Neural cell (in vitro differentiated cells): ENCODE data around the gene FAM184A. TPM values are rescaled to one million over a fixed set of nuclear protein-coding genes. Genes with fewer than 3 reads are reported as not detected.

Experiments used
- H2AFZ ChIP-seq: fragments of 200-600, 300-800 bp; sonication (generic), shearing (Covaris generic); 2 replicates; pipeline ENCODE4 v1.6.0; 2014; ENCODE audit warnings: low read depth, mild to moderate bottlenecking, antibody characterized with exemption, low read length, moderate library complexity
- H3F3A ChIP-seq: fragments of 200-600 bp; shearing (Covaris generic); 2 replicates; pipeline ENCODE4 v1.6.1; 2016; ENCODE audit warnings: mild to moderate bottlenecking, moderate library complexity, mixed read lengths, antibody characterized with exemption, low read length; ENCODE audit not compliant: insufficient read depth, poor library complexity, severe bottlenecking
- H3K27ac ChIP-seq: fragments of 200-600, 300-800 bp; sonication (generic), shearing (Covaris generic); 2 replicates; pipeline ENCODE4 v1.5.1; 2014; ENCODE audit warnings: mild to moderate bottlenecking, low read length, moderate library complexity
- H3K27me3 ChIP-seq: fragments of 300-800, 200-600 bp; sonication (generic), shearing (Covaris generic); 2 replicates; pipeline ENCODE4 v1.6.0; 2014; ENCODE audit warnings: mild to moderate bottlenecking, low read depth, low read length, moderate library complexity; ENCODE audit not compliant: insufficient read depth
- H3K36me3 ChIP-seq: fragments of 300-800, 200-600 bp; sonication (generic), shearing (Covaris generic); 2 replicates; pipeline ENCODE4 v1.5.1; 2014; ENCODE audit warnings: mild to moderate bottlenecking, antibody characterized with exemption, low read length, moderate library complexity; ENCODE audit not compliant: insufficient read depth
- H3K4me2 ChIP-seq: fragments of 300-800, 200-600 bp; sonication (generic), shearing (Covaris generic); 2 replicates; pipeline ENCODE4 v1.6.0; 2014; ENCODE audit warnings: mild to moderate bottlenecking, low read length
- H3K4me3 ChIP-seq: fragments of 300-800, 200-600 bp; sonication (generic), shearing (Covaris generic); 2 replicates; pipeline ENCODE4 v1.5.1; 2014; ENCODE audit warnings: mild to moderate bottlenecking, low read length, moderate library complexity
- H3K79me2 ChIP-seq: fragments of 200-600 bp; shearing (Covaris generic); replicated peaks from 2 replicates; pipeline ENCODE4 v1.6.0; 2014; ENCODE audit warnings: mild to moderate bottlenecking, low read length, moderate library complexity; ENCODE audit not compliant: insufficient read depth
- H3K9ac ChIP-seq: fragments of 300-800, 200-600 bp; sonication (generic), shearing (Covaris generic); 2 replicates; pipeline ENCODE4 v1.6.1; 2016; ENCODE audit warnings: mild to moderate bottlenecking, low read length, mixed read lengths
- H3K9me2 ChIP-seq: fragments of 200-600 bp; shearing (Covaris generic); 2 replicates; pipeline ENCODE4 v1.6.1; 2016; ENCODE audit warnings: mild to moderate bottlenecking, low read length, mixed read lengths; ENCODE audit not compliant: insufficient read depth
- H3K9me3 ChIP-seq: fragments of 200-600, 300-800 bp; sonication (generic), shearing (Covaris generic); 2 replicates; pipeline ENCODE4 v1.6.1; 2016; ENCODE audit warnings: mild to moderate bottlenecking, mixed run types, low read length, moderate library complexity, mixed read lengths
- H4K20me1 ChIP-seq: fragments of 200-600 bp; shearing (Covaris generic); 2 replicates; pipeline ENCODE4 v1.6.1; 2016; ENCODE audit warnings: mild to moderate bottlenecking, mixed run types; ENCODE audit not compliant: insufficient read depth
- CTCF ChIP-seq: fragments of 450-650 bp; IDR thresholded peaks from 2 replicates; pipeline ENCODE4 v1.5.1; 2014; ENCODE audit warnings: antibody characterized with exemption, mild to moderate bottlenecking, moderate library complexity; ENCODE audit not compliant: poor library complexity, severe bottlenecking
- EP300 ChIP-seq: fragments of 450-650 bp; conservative IDR thresholded peaks from 2 replicates; pipeline ENCODE4 v1.6.1; 2014; ENCODE audit warnings: antibody characterized with exemption, mild to moderate bottlenecking, moderate library complexity; ENCODE audit not compliant: poor library complexity, severe bottlenecking
- EZH2 ChIP-seq: fragments of 200-600, 300-800 bp; shearing (Covaris generic), sonication (generic); IDR thresholded peaks from 2 replicates; pipeline ENCODE4 v1.6.1; 2014; ENCODE audit warnings: antibody characterized with exemption, low read length, borderline replicate concordance, mild to moderate bottlenecking; ENCODE audit not compliant: insufficient read depth, poor library complexity, severe bottlenecking
- MXI1 ChIP-seq: fragments of 450-650 bp; conservative IDR thresholded peaks from 2 replicates; pipeline ENCODE4 v1.6.1; 2014; ENCODE audit warnings: antibody characterized with exemption, mild to moderate bottlenecking; ENCODE audit not compliant: poor library complexity, severe bottlenecking
- POLR2AphosphoS5 ChIP-seq: IDR thresholded peaks from 2 replicates; pipeline ENCODE4 v1.6.1; 2012
- RAD21 ChIP-seq: fragments of 450-650 bp; conservative IDR thresholded peaks from 2 replicates; pipeline ENCODE4 v1.6.1; 2014; ENCODE audit warnings: antibody characterized with exemption, mild to moderate bottlenecking, moderate library complexity
- REST ChIP-seq: IDR thresholded peaks from 2 replicates; pipeline ENCODE4 v1.6.1; 2012; ENCODE audit warnings: borderline replicate concordance
- SMC3 ChIP-seq: fragments of 450-650 bp; conservative IDR thresholded peaks from 2 replicates; pipeline ENCODE4 v1.6.1; 2014; ENCODE audit warnings: antibody characterized with exemption, mild to moderate bottlenecking, moderate library complexity; ENCODE audit not compliant: poor library complexity
- TAF1 ChIP-seq: IDR thresholded peaks from 2 replicates; pipeline ENCODE4 v1.6.1; 2012; ENCODE audit warnings: low read depth
- polyA plus RNA-seq: library from polyadenylated mRNA; depleted of rRNA; stranded (reverse); fragments of >200 nt; gene quantifications from 2 replicates; pipeline ENCODE4 v1.2.3, GENCODE V29; 2014

The FAM184A gene
- polyA plus RNA-seq, 1 donor from 2014 or later, result 47.5 TPM

- Histone ChIP-seq H4K20me1 (no peaks in the 10 kb centered on the region), H3K79me2 (no peaks in the 10 kb centered on the region), H3K9me2 (no peaks in the 10 kb centered on the region), H3K27me3 (no peaks in the 10 kb centered on the region), H3K36me3 (no peaks in the 10 kb centered on the region), H3K9ac (no peak overlapping the region), H3K4me2 (no peak overlapping the region), H3F3A (no peaks in the 10 kb centered on the region), H3K4me3 (no peak overlapping the region), H3K27ac (no peak overlapping the region), H3K9me3 (no peaks in the 10 kb centered on the region), H2AFZ (no peak overlapping the region)
- TF ChIP-seq POLR2AphosphoS5 (no peak), SMC3 (no peak), REST (no peak), EZH2 (no peak), CTCF (no peak), TAF1 (no peak), RAD21 (no peak), MXI1 (no peak), EP300 (no peak)
Measured at GRCh38 chr6:119036081-119036480, 42.4 kb downstream of the FAM184A start.

- TF ChIP-seq TAF1 (no peak), EZH2 (no peak), RAD21 (no peak), SMC3 (no peak), CTCF (no peak), REST (no peak), POLR2AphosphoS5 (no peak), MXI1 (no peak), EP300 (no peak)
Measured at GRCh38 chr6:119035459-119035858, 43.0 kb downstream of the FAM184A start.

More at GRCh38 chr6:119035459-119035858, 43.0 kb downstream of the FAM184A start:
- no peak overlapping the region for H3K4me3 ChIP-seq
- H3K79me2 ChIP-seq, result no peaks in the 10 kb centered on the region
- H3K27ac ChIP-seq, result no peak overlapping the region
- H3K36me3 ChIP-seq, result no peaks in the 10 kb centered on the region
- H3K9me3 ChIP-seq, result no peaks in the 10 kb centered on the region
- H3K9ac ChIP-seq, result no peak overlapping the region
- no peak overlapping the region for H3K4me2 ChIP-seq
- no peaks in the 10 kb centered on the region for H3F3A ChIP-seq
- no peaks in the 10 kb centered on the region for H3K9me2 ChIP-seq
- no peak overlapping the region for H2AFZ ChIP-seq
- H3K27me3 ChIP-seq, result no peaks in the 10 kb centered on the region
- no peaks in the 10 kb centered on the region for H4K20me1 ChIP-seq
